ENCODE data around the gene CCL2. TPM values are rescaled to one million over a fixed set of nuclear protein-coding genes. Genes with fewer than 3 reads are reported as not detected.

Gene CCL2
- total and polyA plus RNA-seq, 7 donors = 5.0 to 28.3 (median 8.0) TPM

- H3K36me3 ChIP-seq (ENCODE audit: insufficient read depth in 1 of 2, low read depth in 1 of 2) = no peaks in the 10 kb centered on the region
- H3K27me3 ChIP-seq (ENCODE audit: insufficient read depth in 3 of 3, low read length in 2 of 3) = peaks cover 0 to 12% (median 0%) of the 10 kb centered on the region in 3 donors
- H3K4me1 ChIP-seq = peaks cover 8% of the 10 kb centered on the region
- intact Hi-C loops (cut with DNase I) = no loop called here
- no peak overlapping the region for H3K4me3 ChIP-seq
- no peak for TF ChIP-seq CTCF (IDR thresholded peaks at IDR 0.05)
- no peak for DNase-seq
- H3K27ac ChIP-seq = no peak overlapping the region
- no peak for ATAC-seq
- H3K9me3 ChIP-seq = no peaks in the 10 kb centered on the region
Observed at GRCh38 chr17:34259146-34259545, 4.1 kb downstream of the CCL2 start.

DNA sequence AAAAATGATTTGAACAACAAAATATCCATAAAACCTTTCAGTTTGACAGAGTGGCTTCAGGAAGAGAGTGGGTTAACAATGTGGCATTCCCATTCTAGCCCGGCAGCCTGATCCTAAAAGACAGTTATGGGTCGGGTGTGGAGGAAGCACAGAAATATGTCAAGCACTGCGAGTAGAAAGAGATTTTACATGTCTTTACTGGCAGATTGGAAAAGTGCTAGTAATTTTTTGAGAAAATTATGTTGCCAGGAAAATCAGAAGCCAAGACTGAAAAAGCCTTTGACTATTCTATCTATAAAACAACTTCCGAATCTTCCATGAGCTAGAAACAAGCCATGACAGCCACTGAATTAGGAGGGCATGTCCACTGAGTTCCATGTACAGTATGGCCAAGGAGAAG, 5.8 kb downstream of the CCL2 start:
- WGBS, 3 donors = 35 to 64% (median 39%) methylated on average over 4 of the region's 4 CpGs
- TF ChIP-seq CTCF (IDR thresholded peaks at IDR 0.05) = no peak
- no peak overlapping the region for H3K4me3 ChIP-seq
- H3K27ac ChIP-seq = no peak overlapping the region
- no peaks in the 10 kb centered on the region for H3K36me3 ChIP-seq (ENCODE audit: insufficient read depth in 1 of 2, low read depth in 1 of 2)
- DNase-seq (no peak), ATAC-seq (no peak)
- H3K9me3 ChIP-seq = no peaks in the 10 kb centered on the region
- intact Hi-C loops (cut with DNase I) = no loop called here
- H3K4me1 ChIP-seq = no peaks in the 10 kb centered on the region
- H3K27me3 ChIP-seq (ENCODE audit: insufficient read depth in 3 of 3, low read length in 2 of 3) = peaks cover 0 to 6% (median 0%) of the 10 kb centered on the region in 3 donors

DNA sequence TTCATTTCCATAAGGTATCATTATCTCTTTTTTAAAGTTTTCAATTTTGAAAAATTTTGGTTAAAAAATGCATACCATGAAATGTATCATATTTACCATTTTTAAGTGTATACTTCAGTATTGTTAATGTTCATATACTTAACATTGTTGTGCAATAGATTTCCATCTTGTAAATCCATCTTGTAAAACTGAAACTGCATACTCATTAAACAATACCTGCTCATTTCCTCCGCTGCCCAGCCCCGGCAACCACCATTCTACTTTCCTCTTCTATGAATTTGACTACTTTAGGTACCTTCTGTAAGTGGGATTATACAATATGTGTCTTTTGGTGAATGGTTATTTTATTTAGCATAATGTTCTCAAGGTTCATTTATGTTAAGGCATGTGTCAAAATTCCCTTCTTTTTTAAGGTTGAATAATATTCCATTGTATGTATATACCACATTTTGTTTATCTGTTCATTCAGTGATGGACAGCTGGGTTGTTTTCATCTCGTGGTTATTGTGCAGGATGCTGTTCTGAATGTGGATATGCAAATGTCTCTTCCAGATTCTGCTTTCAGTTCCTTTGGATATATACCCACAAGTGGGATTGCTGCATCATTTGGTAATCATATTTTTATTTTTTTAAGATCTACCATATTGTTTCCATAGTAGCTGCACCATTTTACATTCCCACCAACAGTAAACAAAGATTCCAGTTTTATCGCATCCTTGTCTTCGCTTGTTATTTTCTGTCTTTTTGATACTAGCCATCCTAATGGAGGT, 6.7 kb downstream of the CCL2 start:
- ATAC-seq = no peak
- intact Hi-C loops (cut with DNase I) = no loop called here
- H3K27ac ChIP-seq = no peak overlapping the region
- H3K27me3 ChIP-seq (ENCODE audit: insufficient read depth in 3 of 3, low read length in 2 of 3) = peaks cover 0 to 6% (median 0%) of the 10 kb centered on the region in 3 donors
- H3K4me1 ChIP-seq = no peaks in the 10 kb centered on the region
- DNase-seq = no peak
- H3K36me3 ChIP-seq (ENCODE audit: insufficient read depth in 1 of 2, low read depth in 1 of 2) = no peaks in the 10 kb centered on the region
- WGBS, 3 donors = 83 to 88% (median 84%) methylated on average over 5 of the region's 5 CpGs
- H3K9me3 ChIP-seq = no peaks in the 10 kb centered on the region
- TF ChIP-seq CTCF (IDR thresholded peaks at IDR 0.05) = no peak
- no peak overlapping the region for H3K4me3 ChIP-seq

GRCh38 chr17:34265711-34266110, 10.6 kb downstream of the CCL2 start:
- H3K9me3 ChIP-seq = no peaks in the 10 kb centered on the region
- WGBS, 3 donors = 44 to 66% (median 51%) methylated on average over 3 of the region's 3 CpGs
- H3K4me3 ChIP-seq = no peak overlapping the region
- no peak for TF ChIP-seq CTCF (IDR thresholded peaks at IDR 0.05)
- no peak overlapping the region for H3K27ac ChIP-seq
- ATAC-seq = no peak
- DNase-seq = no peak
- no peaks in the 10 kb centered on the region for H3K36me3 ChIP-seq (ENCODE audit: insufficient read depth in 1 of 2, low read depth in 1 of 2)
- intact Hi-C loops (cut with DNase I) = loop anchor here in 1 of 2 donors (5.0 kb wide), 1 partner anchor 48 kb away; no protein-coding TSS in a partner anchor
- no peaks in the 10 kb centered on the region for H3K4me1 ChIP-seq
- peaks cover 0 to 5% (median 0%) of the 10 kb centered on the region in 3 donors for H3K27me3 ChIP-seq (ENCODE audit: insufficient read depth in 3 of 3, low read length in 2 of 3)

Measured in psoas muscle (tissue), 8 donors.